HG03520 (cell line): ENCODE results near the gene DNA2.
"Not testable (repeated sequence)": the region's sequence is repeated elsewhere in the genome, so short reads cannot be mapped to it uniquely, and the experiment has no call there.

Experiments used
- ATAC-seq: cut with Tn5 transposase; IDR thresholded peaks from one replicate; pipeline ENCODE4 v1.9.1; 2021; ENCODE audit warnings: mild to moderate bottlenecking, moderate library complexity; ENCODE audit not compliant: unreplicated experiment

DNA2 gene, protein sequence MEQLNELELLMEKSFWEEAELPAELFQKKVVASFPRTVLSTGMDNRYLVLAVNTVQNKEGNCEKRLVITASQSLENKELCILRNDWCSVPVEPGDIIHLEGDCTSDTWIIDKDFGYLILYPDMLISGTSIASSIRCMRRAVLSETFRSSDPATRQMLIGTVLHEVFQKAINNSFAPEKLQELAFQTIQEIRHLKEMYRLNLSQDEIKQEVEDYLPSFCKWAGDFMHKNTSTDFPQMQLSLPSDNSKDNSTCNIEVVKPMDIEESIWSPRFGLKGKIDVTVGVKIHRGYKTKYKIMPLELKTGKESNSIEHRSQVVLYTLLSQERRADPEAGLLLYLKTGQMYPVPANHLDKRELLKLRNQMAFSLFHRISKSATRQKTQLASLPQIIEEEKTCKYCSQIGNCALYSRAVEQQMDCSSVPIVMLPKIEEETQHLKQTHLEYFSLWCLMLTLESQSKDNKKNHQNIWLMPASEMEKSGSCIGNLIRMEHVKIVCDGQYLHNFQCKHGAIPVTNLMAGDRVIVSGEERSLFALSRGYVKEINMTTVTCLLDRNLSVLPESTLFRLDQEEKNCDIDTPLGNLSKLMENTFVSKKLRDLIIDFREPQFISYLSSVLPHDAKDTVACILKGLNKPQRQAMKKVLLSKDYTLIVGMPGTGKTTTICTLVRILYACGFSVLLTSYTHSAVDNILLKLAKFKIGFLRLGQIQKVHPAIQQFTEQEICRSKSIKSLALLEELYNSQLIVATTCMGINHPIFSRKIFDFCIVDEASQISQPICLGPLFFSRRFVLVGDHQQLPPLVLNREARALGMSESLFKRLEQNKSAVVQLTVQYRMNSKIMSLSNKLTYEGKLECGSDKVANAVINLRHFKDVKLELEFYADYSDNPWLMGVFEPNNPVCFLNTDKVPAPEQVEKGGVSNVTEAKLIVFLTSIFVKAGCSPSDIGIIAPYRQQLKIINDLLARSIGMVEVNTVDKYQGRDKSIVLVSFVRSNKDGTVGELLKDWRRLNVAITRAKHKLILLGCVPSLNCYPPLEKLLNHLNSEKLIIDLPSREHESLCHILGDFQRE

DNA sequence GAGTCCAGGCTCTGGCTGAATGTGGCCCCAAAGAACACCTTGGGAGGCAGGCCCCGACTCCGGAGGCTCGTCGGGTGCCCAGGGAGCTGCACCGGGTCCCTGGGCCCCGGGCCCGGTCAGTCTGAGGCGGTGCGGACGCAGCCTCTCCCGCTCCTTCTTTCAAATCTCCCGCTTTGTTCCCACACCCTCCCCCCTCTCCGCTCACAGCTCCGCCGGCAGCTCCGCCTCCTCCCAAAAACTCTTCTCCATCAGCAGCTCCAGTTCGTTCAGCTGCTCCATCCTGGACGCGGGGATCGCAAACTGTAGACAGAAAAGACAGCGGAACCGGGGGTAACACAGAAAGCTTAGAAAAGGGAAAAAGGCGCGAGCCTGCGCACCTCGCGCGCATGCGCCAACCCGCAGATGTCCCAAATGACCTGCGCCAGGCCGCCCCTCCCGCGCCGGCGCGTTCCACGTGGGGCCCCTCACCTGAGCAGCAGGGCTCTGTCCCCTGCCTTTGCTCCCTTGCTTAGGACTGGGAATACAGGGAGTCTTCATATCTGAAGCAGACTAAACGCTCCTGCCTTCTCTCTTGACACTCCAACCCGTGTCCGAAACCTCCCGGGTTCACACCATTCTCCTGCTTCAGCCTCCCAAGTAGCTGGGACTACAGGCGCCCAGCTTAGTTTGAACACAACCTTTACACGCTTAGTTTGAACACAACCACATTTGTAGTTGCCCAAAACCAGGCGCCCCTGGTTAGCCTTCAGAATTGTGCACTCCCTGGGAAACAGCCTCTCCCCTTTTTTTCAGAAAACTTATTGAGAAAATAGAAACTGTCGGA is at the start of gene DNA2:
TSS of gene DNA2 (minus strand) at position 388 of the 823 bp plus-strand sequence. CDS start at position 279, 109 bp downstream.
- peak; percentile 67 for ATAC-seq

DNA sequence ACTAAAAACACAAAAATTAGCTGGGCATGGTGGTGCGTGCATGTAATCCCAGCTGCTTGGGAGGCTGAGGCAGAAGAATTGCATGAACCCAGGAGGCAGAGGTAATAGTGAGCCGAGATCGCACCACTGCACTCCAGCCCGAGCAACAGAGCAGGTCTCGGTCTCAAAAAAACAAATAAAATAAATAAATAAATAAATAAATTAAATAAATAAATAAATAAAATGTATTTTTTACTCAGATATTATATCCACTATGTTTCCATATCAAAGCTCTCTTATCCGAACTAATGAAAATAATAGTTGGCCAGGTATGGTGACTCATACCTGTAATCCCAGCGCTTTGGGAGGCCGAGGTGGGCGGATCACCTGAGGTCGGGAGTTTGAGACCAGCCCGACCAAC is 46.8 kb upstream of the DNA2 start:
- ATAC-seq, result not testable (repeated sequence)

DNA sequence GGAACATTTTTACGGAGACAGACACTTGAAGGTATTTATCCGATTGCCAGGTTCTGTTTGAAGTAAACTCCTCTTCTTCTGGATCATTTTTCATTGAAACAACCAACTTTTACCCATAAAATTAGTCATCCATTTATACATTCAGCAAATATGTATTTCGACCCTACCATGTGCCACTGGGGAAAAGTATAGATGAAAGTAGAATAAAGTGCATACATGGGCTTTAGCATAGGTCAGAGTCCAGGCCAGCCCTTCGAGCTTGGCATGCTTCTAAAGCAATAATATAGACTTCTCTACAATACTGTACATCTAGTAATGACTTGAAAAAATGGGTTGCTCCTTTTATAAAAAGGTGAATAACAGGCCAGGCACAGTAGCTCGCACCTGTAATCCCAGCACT is 45.4 kb upstream of the DNA2 start:
- ATAC-seq, result no peak

DNA sequence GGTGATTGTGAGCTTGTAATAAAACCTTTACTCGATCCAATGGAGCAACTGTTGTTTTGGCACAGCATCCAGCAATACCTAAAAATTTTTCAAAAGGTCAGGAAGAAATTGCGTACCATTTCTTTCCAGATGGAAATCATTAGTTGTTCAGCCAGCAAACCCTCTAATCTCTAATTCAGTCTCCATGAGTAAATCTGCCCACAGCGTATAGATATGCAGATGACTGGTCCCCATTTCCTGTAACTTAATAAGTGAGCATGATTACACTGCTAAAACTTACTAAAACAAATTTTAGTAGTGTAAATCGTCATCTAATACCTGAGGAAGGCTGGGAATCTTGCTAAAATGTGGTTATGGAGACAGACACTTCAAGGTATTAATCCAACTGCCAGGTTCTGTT is 45.0 kb upstream of the DNA2 start:
- no peak for ATAC-seq

GRCh38 chr10:68516216-68516615 is 44.4 kb upstream of the DNA2 start:
- not testable (repeated sequence) for ATAC-seq

DNA sequence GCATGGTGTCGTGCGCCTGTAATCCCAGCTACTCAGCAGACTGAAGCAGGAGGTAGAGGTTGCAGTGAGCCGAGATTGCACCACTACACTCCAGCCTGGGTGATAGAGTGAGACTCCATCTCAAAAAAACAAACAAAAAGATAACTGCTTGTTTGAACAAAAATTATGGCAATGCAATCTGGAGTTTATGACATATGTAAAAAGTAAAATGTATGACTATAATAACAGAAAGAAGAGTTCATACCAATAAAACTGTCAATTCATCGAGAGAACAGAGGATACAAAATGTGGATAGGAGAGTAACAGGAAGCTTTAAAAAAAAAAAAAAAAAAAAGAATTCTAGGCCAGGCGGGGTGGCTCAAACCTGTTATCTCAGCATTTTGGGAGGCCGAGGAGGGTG is 36.3 kb upstream of the DNA2 start:
- ATAC-seq, result no peak

- ATAC-seq, result no peak
Measured at GRCh38 chr10:68506411-68506810, 34.6 kb upstream of the DNA2 start.

DNA sequence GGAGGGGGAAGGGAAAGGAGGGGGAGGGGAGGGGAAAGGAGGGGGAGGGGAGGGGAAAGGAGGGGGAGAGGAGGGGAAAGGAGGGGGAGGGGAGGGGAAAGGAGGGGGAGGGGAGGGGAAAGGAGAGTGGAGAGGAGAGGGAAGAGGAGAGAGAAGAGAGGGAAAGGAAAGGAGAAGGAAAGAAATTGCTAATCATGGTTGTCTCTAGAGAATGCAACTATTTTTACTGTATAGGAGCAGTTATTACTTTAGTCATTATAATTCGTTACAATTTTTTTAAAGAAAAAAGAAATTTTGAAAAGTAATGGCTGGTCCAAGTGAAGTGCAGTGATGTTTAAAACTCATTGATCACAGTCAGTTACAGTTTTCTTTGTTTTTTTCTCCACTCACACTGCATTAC is 31.1 kb upstream of the DNA2 start:
- no peak for ATAC-seq

GRCh38 chr10:68501691-68502090 is 29.9 kb upstream of the DNA2 start:
- ATAC-seq, result no peak

- no peak for ATAC-seq
Measured at GRCh38 chr10:68499544-68499943, 27.8 kb upstream of the DNA2 start.

- ATAC-seq, result no peak
Measured at GRCh38 chr10:68496072-68496471, 24.3 kb upstream of the DNA2 start.

- ATAC-seq, result no peak
Measured at GRCh38 chr10:68492118-68492517, 20.3 kb upstream of the DNA2 start.

- no peak for ATAC-seq
Measured at GRCh38 chr10:68489919-68490318, 18.1 kb upstream of the DNA2 start.

- no peak for ATAC-seq
Measured at GRCh38 chr10:68474021-68474420, 2.2 kb upstream of the DNA2 start.

DNA sequence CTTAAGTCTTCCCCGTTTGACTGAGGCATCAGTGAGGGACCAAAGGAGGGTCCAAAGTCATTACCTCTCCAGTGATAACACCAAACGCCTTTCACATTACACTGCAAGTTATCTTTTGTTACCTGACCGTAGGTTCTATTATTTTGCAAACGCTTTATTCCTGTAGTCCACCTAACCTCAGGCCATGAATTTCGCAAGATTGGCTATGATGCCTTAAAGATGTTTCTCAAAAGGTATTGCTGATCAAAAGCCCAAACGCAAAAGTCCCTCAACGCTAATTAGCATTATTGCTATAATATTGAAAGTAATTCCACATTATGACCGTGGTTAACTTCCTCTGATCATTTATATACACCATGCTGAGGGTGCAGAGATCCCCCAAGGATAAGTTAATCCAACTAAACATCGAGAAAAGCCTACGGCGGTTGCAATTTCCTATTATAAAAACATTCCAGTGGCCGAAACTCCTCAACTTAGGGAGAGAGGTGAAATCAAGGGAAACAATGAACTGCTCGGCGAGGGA is 649 bp downstream of the DNA2 start:
- no peak for ATAC-seq

DNA sequence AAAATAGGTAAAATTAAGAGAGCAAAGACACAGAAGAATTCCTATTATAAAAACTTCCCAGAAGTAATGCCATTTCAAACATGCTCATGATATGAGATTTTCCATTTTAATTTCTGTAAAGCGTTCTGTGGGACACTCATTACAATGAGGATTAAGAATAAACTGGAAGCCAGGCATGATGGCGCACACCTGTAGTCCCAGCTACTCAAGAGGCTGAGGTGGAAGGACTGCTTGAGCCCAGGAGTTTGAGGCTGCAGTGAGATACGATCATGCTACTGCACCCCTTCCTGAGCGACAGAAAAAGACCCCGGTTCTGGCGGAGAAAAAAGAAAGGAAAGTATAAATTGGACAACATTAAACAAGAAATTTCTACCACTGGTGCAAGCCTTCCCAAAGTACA is 1.5 kb downstream of the DNA2 start:
- ATAC-seq, result no peak

- no peak for ATAC-seq
Measured at GRCh38 chr10:68469838-68470237, 1.9 kb downstream of the DNA2 start.

- not testable (repeated sequence) for ATAC-seq
Measured at GRCh38 chr10:68464729-68465128, 7.0 kb downstream of the DNA2 start.

DNA sequence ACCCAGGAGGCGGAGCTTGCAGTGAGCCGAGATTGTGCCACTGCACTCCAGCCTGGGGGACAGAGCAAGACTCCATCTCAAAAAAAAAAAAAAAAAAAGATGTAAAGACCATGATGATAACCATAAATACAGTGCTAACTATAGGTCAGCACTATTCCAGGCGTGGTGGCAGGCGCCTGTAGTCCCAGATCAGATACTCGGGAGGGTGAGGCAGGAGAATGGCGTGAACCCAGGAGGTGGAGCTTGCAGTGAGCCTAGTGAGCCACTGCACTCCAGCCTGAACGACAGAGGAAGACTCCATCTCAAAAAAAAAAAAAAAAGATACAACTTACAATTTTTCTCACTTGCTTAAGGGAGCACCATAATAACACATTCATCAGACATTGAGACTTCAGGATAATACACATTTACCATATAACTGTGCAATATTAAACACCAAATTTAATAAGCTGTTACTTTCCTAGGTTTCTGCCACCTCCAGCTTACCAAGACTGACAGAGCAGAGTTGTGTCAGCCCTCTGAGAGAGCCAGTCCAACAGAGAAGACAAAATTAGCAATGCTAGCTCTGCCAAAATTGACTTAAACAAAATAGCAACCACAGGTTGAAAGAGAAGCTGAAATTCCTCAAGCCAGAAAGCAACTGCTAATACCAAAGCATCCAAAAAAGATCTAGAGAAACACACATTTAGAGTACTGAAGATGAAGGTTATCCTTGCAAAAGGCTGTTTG is 8.2 kb downstream of the DNA2 start:
- ATAC-seq, result no peak

GRCh38 chr10:68462536-68462935 is 9.2 kb downstream of the DNA2 start:
- ATAC-seq, result no peak
